Measurements from ENCODE around the gene PPM1F. TPM values are rescaled to one million over a fixed set of nuclear protein-coding genes. Genes with fewer than 3 reads are reported as not detected.

The PPM1F gene
- total RNA-seq, 1 experiment from 2014 or later = 19.0 TPM

DNA sequence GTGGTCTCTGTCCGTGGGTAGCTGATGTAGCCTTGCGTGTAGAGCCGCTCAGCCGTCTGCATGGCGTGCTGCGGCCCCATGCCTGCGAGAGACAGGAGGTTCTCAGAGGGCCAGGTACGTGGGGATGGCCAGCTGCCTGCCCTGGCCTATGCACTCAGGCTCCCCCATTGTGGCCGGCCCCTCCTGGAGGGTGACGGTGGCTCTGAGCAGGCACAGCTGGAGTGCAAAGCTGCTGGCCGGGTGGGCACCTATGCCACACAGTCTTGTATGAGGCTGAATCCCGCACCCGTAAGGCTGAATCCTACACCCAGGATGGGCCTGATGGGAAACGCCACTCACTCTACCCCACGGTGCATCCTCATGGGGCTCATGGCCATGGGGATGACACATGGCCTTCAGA lies 11.6 kb upstream of the PPM1F start:
- H3K27ac Mint-ChIP-seq (ENCODE audit: unreplicated experiment) = no peak overlapping the region
- intact Hi-C loops (cut with micrococcal nuclease; ENCODE audit: unreplicated experiment) = no loop called here
- no TSS peak for BruUV-seq (replicated peaks)
- H3K36me3 Mint-ChIP-seq (ENCODE audit: insufficient read depth, unreplicated experiment) = peaks cover 57% of the 10 kb centered on the region
- TF ChIP-seq, protein P1, sequence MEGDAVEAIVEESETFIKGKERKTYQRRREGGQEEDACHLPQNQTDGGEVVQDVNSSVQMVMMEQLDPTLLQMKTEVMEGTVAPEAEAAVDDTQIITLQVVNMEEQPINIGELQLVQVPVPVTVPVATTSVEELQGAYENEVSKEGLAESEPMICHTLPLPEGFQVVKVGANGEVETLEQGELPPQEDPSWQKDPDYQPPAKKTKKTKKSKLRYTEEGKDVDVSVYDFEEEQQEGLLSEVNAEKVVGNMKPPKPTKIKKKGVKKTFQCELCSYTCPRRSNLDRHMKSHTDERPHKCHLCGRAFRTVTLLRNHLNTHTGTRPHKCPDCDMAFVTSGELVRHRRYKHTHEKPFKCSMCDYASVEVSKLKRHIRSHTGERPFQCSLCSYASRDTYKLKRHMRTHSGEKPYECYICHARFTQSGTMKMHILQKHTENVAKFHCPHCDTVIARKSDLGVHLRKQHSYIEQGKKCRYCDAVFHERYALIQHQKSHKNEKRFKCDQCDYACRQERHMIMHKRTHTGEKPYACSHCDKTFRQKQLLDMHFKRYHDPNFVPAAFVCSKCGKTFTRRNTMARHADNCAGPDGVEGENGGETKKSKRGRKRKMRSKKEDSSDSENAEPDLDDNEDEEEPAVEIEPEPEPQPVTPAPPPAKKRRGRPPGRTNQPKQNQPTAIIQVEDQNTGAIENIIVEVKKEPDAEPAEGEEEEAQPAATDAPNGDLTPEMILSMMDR (IDR thresholded peaks at IDR 0.05; ENCODE audit: unreplicated experiment) = no peak
- no peak overlapping the region for H3K4me3 Mint-ChIP-seq (ENCODE audit: low read depth, unreplicated experiment)
- H3K27me3 Mint-ChIP-seq (ENCODE audit: unreplicated experiment) = no peaks in the 10 kb centered on the region
- CTCF ChIA-PET = interaction anchor here (1.3 kb wide), 1 partner anchor 12 kb away, joined by 3 read pairs; the partner anchor contains the start of gene PPM1F
- no peak for DNase-seq
- H3K9me3 Mint-ChIP-seq (ENCODE audit: low read depth, unreplicated experiment) = no peaks in the 10 kb centered on the region
- peaks cover 9% of the 10 kb centered on the region for H3K4me1 Mint-ChIP-seq (ENCODE audit: low read depth, unreplicated experiment)

DNA sequence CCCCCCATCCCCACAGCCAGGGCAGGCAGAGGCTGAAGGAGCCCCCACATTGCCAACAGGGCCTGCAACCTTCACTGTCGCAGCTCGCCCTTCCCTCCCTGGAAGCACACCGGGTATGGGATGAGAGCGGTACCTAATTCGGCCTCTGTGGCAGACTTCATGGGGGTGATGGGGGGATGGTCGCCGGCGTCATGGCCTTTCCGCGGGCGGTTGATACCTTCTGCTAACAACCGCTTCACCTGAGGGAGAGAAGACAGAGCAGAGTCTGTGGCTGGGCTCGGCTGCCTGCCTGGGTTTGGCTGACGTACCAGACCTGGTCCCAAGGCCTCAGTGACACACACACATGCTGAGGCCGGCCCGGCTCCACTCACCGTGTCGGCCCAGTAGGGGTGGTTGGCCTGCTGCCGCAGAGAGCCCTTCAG lies 11.2 kb upstream of the PPM1F start:
- no TSS peak for BruUV-seq (replicated peaks)
- Mint-ChIP-seq H3K9me3 (ENCODE audit: low read depth, unreplicated experiment) (no peaks in the 10 kb centered on the region), H3K4me3 (ENCODE audit: low read depth, unreplicated experiment) (no peak overlapping the region), H3K27me3 (ENCODE audit: unreplicated experiment) (no peaks in the 10 kb centered on the region), H3K27ac (ENCODE audit: unreplicated experiment) (no peak overlapping the region), H3K4me1 (ENCODE audit: low read depth, unreplicated experiment) (peaks cover 9% of the 10 kb centered on the region), H3K36me3 (ENCODE audit: insufficient read depth, unreplicated experiment) (peaks cover 55% of the 10 kb centered on the region)
- TF ChIP-seq, protein P1 (IDR thresholded peaks at IDR 0.05; ENCODE audit: unreplicated experiment) = no peak
- intact Hi-C loops (cut with micrococcal nuclease; ENCODE audit: unreplicated experiment) = no loop called here
- DNase-seq = no peak
- CTCF ChIA-PET = interaction anchor here (1.2 to 1.3 kb wide), 2 partner anchors 8 to 12 kb away, joined by 3 read pairs; partner anchors contain the start of gene PPM1F

DNA sequence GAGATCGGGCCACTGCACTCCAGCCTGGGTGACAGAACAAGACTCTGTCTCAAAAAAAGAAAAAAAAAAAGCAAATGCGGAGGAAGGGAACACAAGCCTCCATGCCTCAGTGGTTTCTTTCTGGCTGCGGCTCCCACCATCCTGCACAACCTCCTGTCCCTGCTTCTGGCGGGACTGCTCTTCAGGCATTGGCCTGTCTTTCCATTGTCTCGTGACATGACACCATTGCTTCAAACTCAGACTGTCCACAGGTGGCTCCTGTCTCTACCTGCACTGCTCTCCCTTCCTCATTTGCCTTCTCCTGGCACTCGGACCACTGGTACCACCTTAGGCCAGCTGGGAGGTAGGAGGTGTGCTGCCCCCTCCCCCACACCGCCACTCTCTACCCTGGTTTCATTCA lies 10.6 kb upstream of the PPM1F start:
- intact Hi-C loops (cut with micrococcal nuclease; ENCODE audit: unreplicated experiment) = no loop called here
- H3K4me1 Mint-ChIP-seq (ENCODE audit: low read depth, unreplicated experiment) = peaks cover 9% of the 10 kb centered on the region
- DNase-seq = no peak
- no TSS peak for BruUV-seq (replicated peaks)
- H3K9me3 Mint-ChIP-seq (ENCODE audit: low read depth, unreplicated experiment) = no peaks in the 10 kb centered on the region
- CTCF ChIA-PET = interaction anchor here (1.2 kb wide), 1 partner anchor 9 kb away, joined by 3 read pairs; no protein-coding TSS in a partner anchor
- H3K36me3 Mint-ChIP-seq (ENCODE audit: insufficient read depth, unreplicated experiment) = peaks cover 50% of the 10 kb centered on the region
- H3K4me3 Mint-ChIP-seq (ENCODE audit: low read depth, unreplicated experiment) = no peak overlapping the region
- H3K27me3 Mint-ChIP-seq (ENCODE audit: unreplicated experiment) = no peaks in the 10 kb centered on the region
- TF ChIP-seq, protein P1 (IDR thresholded peaks at IDR 0.05; ENCODE audit: unreplicated experiment) = no peak
- H3K27ac Mint-ChIP-seq (ENCODE audit: unreplicated experiment) = no peak overlapping the region

DNA sequence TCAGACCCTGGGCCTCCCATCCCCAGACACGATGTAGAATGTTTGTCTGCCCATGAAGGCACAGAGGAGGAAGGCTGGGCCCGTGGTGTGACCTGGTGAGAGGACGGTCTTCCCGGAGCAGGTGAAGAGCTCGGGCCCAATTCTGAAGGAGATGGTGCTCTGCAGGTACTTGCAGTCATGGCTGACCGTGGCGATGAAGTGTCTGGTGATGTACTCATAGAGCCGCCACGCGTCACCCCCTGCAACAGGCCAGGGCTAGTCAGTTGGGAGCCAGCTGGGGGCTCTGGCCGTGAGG lies 10.0 kb upstream of the PPM1F start:
- Mint-ChIP-seq H3K36me3 (ENCODE audit: insufficient read depth, unreplicated experiment) (peaks cover 48% of the 10 kb centered on the region), H3K4me3 (ENCODE audit: low read depth, unreplicated experiment) (no peak overlapping the region), H3K4me1 (ENCODE audit: low read depth, unreplicated experiment) (peaks cover 9% of the 10 kb centered on the region), H3K9me3 (ENCODE audit: low read depth, unreplicated experiment) (no peaks in the 10 kb centered on the region), H3K27ac (ENCODE audit: unreplicated experiment) (no peak overlapping the region), H3K27me3 (ENCODE audit: unreplicated experiment) (no peaks in the 10 kb centered on the region)
- CTCF ChIA-PET = interaction anchor here (1.2 kb wide), 1 partner anchor 10 kb away, joined by 3 read pairs; no protein-coding TSS in a partner anchor
- DNase-seq = no peak
- TF ChIP-seq, protein P1 (IDR thresholded peaks at IDR 0.05; ENCODE audit: unreplicated experiment) = no peak
- intact Hi-C loops (cut with micrococcal nuclease; ENCODE audit: unreplicated experiment) = no loop called here
- BruUV-seq (replicated peaks) = no TSS peak

Measured in Calu3 (cell line).